ENCODE data around the gene ZNF821.
A peak's percentile ranks its signal among the peaks of the same experiment; 100 is the strongest.

Gene ZNF821

DNA sequence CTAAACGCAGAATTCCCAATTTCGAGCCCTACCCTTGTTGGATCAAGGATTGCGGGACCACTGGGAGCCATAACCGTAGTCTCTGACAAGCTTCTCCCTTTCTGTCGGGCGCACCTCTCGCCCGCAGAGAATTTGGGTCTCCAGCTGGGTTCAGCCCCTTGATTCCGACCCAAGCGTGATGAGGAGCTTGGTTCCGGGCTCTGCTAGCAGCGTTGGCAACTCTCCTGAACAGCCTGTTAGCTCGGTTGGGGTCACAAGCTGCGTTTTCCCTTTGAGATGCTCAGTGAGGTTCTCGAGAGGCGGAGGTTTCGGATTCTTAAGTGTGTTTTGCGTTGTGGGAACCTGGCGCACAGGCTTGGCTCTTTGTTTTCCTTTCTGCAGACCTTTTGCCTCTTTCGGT, 37.6 kb downstream of the ZNF821 start:
- in situ Hi-C loops (cut with HindIII; ENCODE audit: low pct_ligation_motif_present, low sequenced_read_pairs): no loop called here
- Histone ChIP-seq H3K4me3 (ENCODE audit: low read depth, low read length) (peak overlapping the region; percentile 99), H3K36me3 (replicated peaks) (peaks cover 24% of the 10 kb centered on the region), H3K27me3 (replicated peaks) (no peaks in the 10 kb centered on the region), H3K27ac (peak overlapping the region; percentile 94)
- peak; percentile 2 for DNase-seq
- TF ChIP-seq, protein P1, sequence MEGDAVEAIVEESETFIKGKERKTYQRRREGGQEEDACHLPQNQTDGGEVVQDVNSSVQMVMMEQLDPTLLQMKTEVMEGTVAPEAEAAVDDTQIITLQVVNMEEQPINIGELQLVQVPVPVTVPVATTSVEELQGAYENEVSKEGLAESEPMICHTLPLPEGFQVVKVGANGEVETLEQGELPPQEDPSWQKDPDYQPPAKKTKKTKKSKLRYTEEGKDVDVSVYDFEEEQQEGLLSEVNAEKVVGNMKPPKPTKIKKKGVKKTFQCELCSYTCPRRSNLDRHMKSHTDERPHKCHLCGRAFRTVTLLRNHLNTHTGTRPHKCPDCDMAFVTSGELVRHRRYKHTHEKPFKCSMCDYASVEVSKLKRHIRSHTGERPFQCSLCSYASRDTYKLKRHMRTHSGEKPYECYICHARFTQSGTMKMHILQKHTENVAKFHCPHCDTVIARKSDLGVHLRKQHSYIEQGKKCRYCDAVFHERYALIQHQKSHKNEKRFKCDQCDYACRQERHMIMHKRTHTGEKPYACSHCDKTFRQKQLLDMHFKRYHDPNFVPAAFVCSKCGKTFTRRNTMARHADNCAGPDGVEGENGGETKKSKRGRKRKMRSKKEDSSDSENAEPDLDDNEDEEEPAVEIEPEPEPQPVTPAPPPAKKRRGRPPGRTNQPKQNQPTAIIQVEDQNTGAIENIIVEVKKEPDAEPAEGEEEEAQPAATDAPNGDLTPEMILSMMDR (IDR thresholded peaks at IDR 0.05; ENCODE audit: low read depth, low read length, missing control alignments): no peak

DNA sequence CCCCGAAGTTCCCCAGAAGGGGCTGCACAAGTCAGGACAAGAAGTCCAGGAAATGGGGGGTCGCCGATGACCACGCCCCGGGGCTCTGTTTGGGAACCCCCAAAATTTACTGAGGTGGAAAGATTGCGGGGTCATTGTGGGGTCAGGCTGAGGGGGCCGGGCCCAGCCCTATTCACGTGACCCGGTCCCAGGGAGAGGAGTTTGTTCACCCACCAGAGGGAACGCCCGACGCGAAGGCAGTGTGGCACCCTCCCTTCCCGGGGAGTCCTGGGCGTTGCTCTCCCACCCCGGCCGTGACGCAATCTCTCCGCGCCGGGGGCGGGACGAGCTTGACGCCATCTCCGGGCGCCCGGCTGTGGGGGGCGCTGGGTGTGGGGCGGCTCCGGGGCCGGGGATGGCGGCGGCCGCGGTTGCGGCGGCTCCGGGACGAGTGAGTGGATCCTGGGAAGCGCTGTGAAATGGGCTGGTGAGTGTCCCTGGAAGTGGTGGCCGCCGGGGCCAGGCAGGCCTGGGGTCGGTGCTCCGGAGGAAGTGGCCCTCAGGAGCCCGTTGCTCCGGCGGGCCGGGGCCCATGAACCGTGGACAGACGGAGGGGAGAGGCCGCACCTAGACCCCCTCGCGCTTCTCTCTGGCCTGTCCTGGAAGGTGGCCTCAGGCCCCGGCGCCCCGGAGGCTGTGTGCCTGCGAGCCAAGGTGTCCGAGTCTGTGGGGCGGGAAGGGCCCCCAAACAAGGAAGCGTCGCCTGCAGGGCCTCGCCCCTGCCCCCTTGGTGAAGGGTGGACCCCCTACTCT, 38.1 kb downstream of the ZNF821 start, which contains the start of gene ATXN1L:
TSS of gene ATXN1L (plus strand) at position 338 of the 792 bp plus-strand sequence. CDS start 3,765 bp downstream, outside the sequence.
- peak within 1 kb of the TSS; percentile 99 for H3K4me3 ChIP-seq (ENCODE audit: low read depth, low read length)
- peaks cover 24% of the 10 kb centered on the region for H3K36me3 ChIP-seq (replicated peaks)
- no peaks in the 10 kb centered on the region for H3K27me3 ChIP-seq (replicated peaks)
- peak; percentile 83 for DNase-seq
- TF ChIP-seq, protein P1 (IDR thresholded peaks at IDR 0.05; ENCODE audit: low read depth, low read length, missing control alignments): no peak
- in situ Hi-C loops (cut with HindIII; ENCODE audit: low pct_ligation_motif_present, low sequenced_read_pairs): no loop called here
- H3K27ac ChIP-seq: peak within 1 kb of the TSS; percentile 94

DNA sequence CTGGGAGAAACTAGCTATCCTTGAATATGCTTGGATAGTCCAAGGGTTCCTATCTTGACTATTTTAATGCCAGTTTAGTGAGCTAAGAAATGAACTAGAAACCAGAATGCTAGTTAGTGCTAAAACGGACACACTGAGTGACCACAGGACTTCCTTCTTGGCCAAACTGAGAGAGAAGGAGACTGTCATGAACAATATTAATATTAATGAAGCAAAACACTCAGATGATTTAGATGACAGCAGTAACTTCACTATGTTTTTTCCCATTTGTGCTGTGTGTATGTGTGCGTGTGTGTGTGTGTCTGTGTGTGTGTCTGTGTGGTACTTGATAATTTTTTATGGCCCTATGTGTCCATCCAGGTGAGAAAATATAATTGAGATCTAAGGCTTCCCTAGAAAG, 40.4 kb downstream of the ZNF821 start:
- H3K27me3 ChIP-seq (replicated peaks): no peaks in the 10 kb centered on the region
- TF ChIP-seq, protein P1 (IDR thresholded peaks at IDR 0.05; ENCODE audit: low read depth, low read length, missing control alignments): no peak
- H3K4me3 ChIP-seq (ENCODE audit: low read depth, low read length): no peak overlapping the region
- no peak for DNase-seq
- no peak overlapping the region for H3K27ac ChIP-seq
- in situ Hi-C loops (cut with HindIII; ENCODE audit: low pct_ligation_motif_present, low sequenced_read_pairs): no loop called here
- peaks cover 6% of the 10 kb centered on the region for H3K36me3 ChIP-seq (replicated peaks)

DNA sequence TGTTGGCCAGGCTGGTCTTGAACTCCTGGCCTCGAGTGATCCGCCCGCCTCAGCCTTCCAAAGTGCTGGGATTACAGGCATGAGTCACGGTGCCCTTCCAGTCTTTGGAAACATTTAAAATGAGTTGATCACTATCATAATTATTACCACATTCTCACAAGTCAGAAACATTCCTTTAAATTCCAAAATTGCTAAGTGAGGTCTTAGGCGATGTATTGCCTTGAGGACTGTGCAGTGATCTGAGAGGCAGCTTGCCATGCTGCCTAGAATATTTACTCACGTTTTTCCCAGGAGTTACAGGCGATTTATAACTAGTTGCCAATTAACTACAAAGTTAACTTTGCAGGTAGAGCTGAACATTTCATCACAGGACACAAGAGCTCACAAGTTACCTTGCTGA, 43.9 kb downstream of the ZNF821 start:
- Histone ChIP-seq H3K27me3 (replicated peaks) (no peaks in the 10 kb centered on the region), H3K36me3 (replicated peaks) (no peaks in the 10 kb centered on the region), H3K27ac (no peak overlapping the region), H3K4me3 (ENCODE audit: low read depth, low read length) (no peak overlapping the region)
- in situ Hi-C loops (cut with HindIII; ENCODE audit: low pct_ligation_motif_present, low sequenced_read_pairs): no loop called here
- no peak for DNase-seq
- TF ChIP-seq, protein P1 (IDR thresholded peaks at IDR 0.05; ENCODE audit: low read depth, low read length, missing control alignments): no peak

DNA sequence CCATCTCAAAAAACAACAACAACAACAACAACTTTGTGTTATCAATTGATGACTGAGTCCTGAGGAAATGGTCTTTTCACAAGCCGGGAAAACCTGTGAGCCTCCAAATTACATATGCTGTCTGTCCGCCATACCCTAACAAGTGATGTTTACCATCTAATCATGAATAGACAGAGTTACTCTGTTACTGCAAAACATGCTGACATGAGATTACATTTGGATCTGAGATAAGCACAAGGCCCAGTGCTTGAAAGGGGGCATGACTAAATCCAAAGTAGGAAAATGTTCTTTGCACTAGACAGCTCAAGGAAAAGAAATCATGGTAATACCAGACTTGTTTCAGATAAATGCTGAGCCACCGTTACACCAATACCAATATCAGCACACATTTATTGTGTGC, 46.8 kb downstream of the ZNF821 start:
- no peak for DNase-seq
- Histone ChIP-seq H3K27ac (no peak overlapping the region), H3K27me3 (replicated peaks) (no peaks in the 10 kb centered on the region), H3K36me3 (replicated peaks) (no peaks in the 10 kb centered on the region), H3K4me3 (ENCODE audit: low read depth, low read length) (no peak overlapping the region)
- TF ChIP-seq, protein P1 (IDR thresholded peaks at IDR 0.05; ENCODE audit: low read depth, low read length, missing control alignments): no peak
- in situ Hi-C loops (cut with HindIII; ENCODE audit: low pct_ligation_motif_present, low sequenced_read_pairs): no loop called here
